ENCODE data around the gene YIF1A. TPM values are rescaled to one million over a fixed set of nuclear protein-coding genes. Genes with fewer than 3 reads are reported as not detected.

The YIF1A gene
- polyA plus RNA-seq, 1 experiment, result 228 TPM

GRCh38 chr11:66266378-66267038 is 22.4 kb downstream of the YIF1A start:
- ChIA-PET CTCF (interaction anchor here (0.6 to 8.7 kb wide), 4 partner anchors 15 to 575 kb away, joined by 3 to 60 read pairs (median 3); no protein-coding TSS in a partner anchor), POLR2A (interaction anchor here (0.6 kb wide), 3 partner anchors 23 to 355 kb away, joined by 3 read pairs; partner anchors contain the start of gene YIF1A)
- H3K27me3 ChIP-seq (ENCODE audit: control insufficient read depth, insufficient read depth, low read length), result no peaks in the 10 kb centered on the region
- DNase-seq (ENCODE audit: low read depth), result no peak
- H3K36me3 ChIP-seq (ENCODE audit: control insufficient read depth, insufficient read depth, low read length), result peaks cover 33% of the 10 kb centered on the region
- H3K4me3 ChIP-seq (ENCODE audit: low read depth, low read length), result peak overlapping the region; percentile 92; the same call in 1 of the 2 replicates
- TF ChIP-seq CTCF (IDR thresholded peaks at IDR 0.05; ENCODE audit: insufficient read depth, low read depth, low read length), result no peak

- Histone ChIP-seq H3K36me3 (ENCODE audit: control insufficient read depth, insufficient read depth, low read length) (peaks cover 38% of the 10 kb centered on the region), H3K4me3 (ENCODE audit: low read depth, low read length) (no peak overlapping the region), H3K27me3 (ENCODE audit: control insufficient read depth, insufficient read depth, low read length) (no peaks in the 10 kb centered on the region)
- CTCF ChIA-PET, result interaction anchor here (0.5 to 8.7 kb wide), 4 partner anchors 16 to 168 kb away, joined by 3 to 60 read pairs (median 3); no protein-coding TSS in a partner anchor
- POLR2A ChIA-PET, result interaction anchor here (0.6 kb wide), 2 partner anchors 197 to 354 kb away, joined by 3 read pairs; no protein-coding TSS in a partner anchor
- no peak for TF ChIP-seq CTCF (IDR thresholded peaks at IDR 0.05; ENCODE audit: insufficient read depth, low read depth, low read length)
- DNase-seq (ENCODE audit: low read depth), result no peak
Observed at GRCh38 chr11:66265531-66266377, 23.2 kb downstream of the YIF1A start.

- ChIA-PET CTCF (interaction anchor here (1.7 kb wide), 1 partner anchor 18 kb away, joined by 3 read pairs; no protein-coding TSS in a partner anchor), POLR2A (interaction anchor here (0.6 kb wide), 1 partner anchor 196 kb away, joined by 3 read pairs; no protein-coding TSS in a partner anchor)
- peaks cover 38% of the 10 kb centered on the region for H3K36me3 ChIP-seq (ENCODE audit: control insufficient read depth, insufficient read depth, low read length)
Observed at GRCh38 chr11:66264914-66265313, 24.0 kb downstream of the YIF1A start.

GRCh38 chr11:66264383-66264782 is 24.6 kb downstream of the YIF1A start:
- TF ChIP-seq CTCF (IDR thresholded peaks at IDR 0.05; ENCODE audit: insufficient read depth, low read depth, low read length), result no peak
- no peak for DNase-seq (ENCODE audit: low read depth)
- Histone ChIP-seq H3K36me3 (ENCODE audit: control insufficient read depth, insufficient read depth, low read length) (peaks cover 39% of the 10 kb centered on the region), H3K4me3 (ENCODE audit: low read depth, low read length) (no peak overlapping the region), H3K27me3 (ENCODE audit: control insufficient read depth, insufficient read depth, low read length) (no peaks in the 10 kb centered on the region)
- POLR2A ChIA-PET, result interaction anchor here (0.5 kb wide), 1 partner anchor 367 kb away, joined by 6 read pairs; no protein-coding TSS in a partner anchor
- CTCF ChIA-PET, result interaction anchor here (0.6 kb wide), 1 partner anchor 274 kb away, joined by 5 read pairs; no protein-coding TSS in a partner anchor

More at GRCh38 chr11:66264914-66265313, 24.0 kb downstream of the YIF1A start:
- Histone ChIP-seq H3K4me3 (ENCODE audit: low read depth, low read length) (no peak overlapping the region), H3K27me3 (ENCODE audit: control insufficient read depth, insufficient read depth, low read length) (no peaks in the 10 kb centered on the region)
- no peak for DNase-seq (ENCODE audit: low read depth)
- TF ChIP-seq CTCF (IDR thresholded peaks at IDR 0.05; ENCODE audit: insufficient read depth, low read depth, low read length), result peak; percentile 41
